ENCODE measurements around the gene CD2BP2.

The CD2BP2 gene

GRCh38 chr16:30369938-30370455 is 14.9 kb upstream of the CD2BP2 start:
- TF ChIP-seq CTCF (IDR thresholded peaks at IDR 0.05; ENCODE audit: extremely low read depth, missing control alignments): no peak
- DNase-seq (ENCODE audit: low spot score): no peak

- no peak for DNase-seq (ENCODE audit: low spot score)
- no peak for TF ChIP-seq CTCF (IDR thresholded peaks at IDR 0.05; ENCODE audit: extremely low read depth, missing control alignments)
Observed at GRCh38 chr16:30369091-30369937, 14.2 kb upstream of the CD2BP2 start.

- no peak for DNase-seq (ENCODE audit: low spot score)
- TF ChIP-seq CTCF (IDR thresholded peaks at IDR 0.05; ENCODE audit: extremely low read depth, missing control alignments): no peak
Observed at GRCh38 chr16:30368792-30369090, 13.6 kb upstream of the CD2BP2 start.

- TF ChIP-seq CTCF (IDR thresholded peaks at IDR 0.05; ENCODE audit: extremely low read depth, missing control alignments): no peak
- no peak for DNase-seq (ENCODE audit: low spot score)
Observed at GRCh38 chr16:30368122-30368791, 13.1 kb upstream of the CD2BP2 start.

GRCh38 chr16:30367349-30368009 is 12.4 kb upstream of the CD2BP2 start:
- no peak for TF ChIP-seq CTCF (IDR thresholded peaks at IDR 0.05; ENCODE audit: extremely low read depth, missing control alignments)
- DNase-seq (ENCODE audit: low spot score): no peak

- no peak for DNase-seq (ENCODE audit: low spot score)
- TF ChIP-seq CTCF (IDR thresholded peaks at IDR 0.05; ENCODE audit: extremely low read depth, missing control alignments): no peak
Observed at GRCh38 chr16:30366511-30366910, 11.4 kb upstream of the CD2BP2 start.

GRCh38 chr16:30365200-30365599 is 10.1 kb upstream of the CD2BP2 start:
- DNase-seq (ENCODE audit: low spot score): no peak
- no peak for TF ChIP-seq CTCF (IDR thresholded peaks at IDR 0.05; ENCODE audit: extremely low read depth, missing control alignments)

All from GM20000 (cell line).